IPS-NIHi7 (cell line): ENCODE data around the gene NSA2.
"Not testable (repeated sequence)": the region's sequence is repeated elsewhere in the genome, so short reads cannot be mapped to it uniquely, and the experiment has no call there.

Experiments
- DNase-seq: peaks from one replicate; pipeline ENCODE4 v3.0.0; 2012; ENCODE audit warnings: mixed read lengths; ENCODE audit errors: extremely low spot score

Gene NSA2

DNA sequence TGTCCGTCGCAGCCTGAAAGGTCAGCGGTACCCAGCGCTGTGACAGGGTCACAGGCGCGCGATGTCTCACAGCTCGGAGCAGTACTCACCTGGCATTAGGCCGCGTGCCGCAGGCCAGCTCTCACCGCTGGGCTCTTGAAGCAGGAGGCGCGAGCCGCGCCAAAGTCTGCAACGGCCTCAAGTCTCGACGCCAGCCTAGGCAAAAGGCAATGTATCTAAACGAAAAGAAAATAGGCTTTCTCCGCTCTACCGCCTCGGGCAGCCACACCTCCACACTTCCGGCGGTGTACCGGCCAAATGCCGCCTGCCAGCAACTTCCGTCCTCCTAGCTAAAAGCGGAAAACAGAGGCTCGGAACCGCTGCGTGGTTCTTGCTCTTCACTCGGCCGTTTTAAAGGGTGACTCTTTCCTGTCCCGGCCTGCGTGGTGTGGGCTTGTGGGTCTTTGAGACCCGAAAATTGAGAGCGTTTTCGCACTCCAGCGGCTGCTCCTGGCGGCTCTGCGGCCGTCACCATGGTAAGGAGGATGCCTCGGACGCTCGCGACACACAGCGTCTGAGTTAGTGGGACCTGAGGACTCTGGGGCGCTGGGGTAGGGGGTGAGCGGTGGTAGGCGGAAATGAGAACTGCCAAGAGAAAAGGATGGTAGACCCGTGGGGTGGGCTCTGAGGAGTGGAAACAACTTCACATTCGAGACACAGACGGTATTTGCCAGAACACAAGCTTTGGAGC, at the start of gene NSA2, which contains the start of gene GFM2:
NSA2 (plus strand) TSS at position 401 of the 730 bp plus-strand sequence; CDS start at position 513, 112 bp downstream.
GFM2 (minus strand) TSS at position 269 of the 730 bp plus-strand sequence. CDS start 3,375 bp downstream, outside the sequence.
- DNase-seq: peak; percentile 85

DNA sequence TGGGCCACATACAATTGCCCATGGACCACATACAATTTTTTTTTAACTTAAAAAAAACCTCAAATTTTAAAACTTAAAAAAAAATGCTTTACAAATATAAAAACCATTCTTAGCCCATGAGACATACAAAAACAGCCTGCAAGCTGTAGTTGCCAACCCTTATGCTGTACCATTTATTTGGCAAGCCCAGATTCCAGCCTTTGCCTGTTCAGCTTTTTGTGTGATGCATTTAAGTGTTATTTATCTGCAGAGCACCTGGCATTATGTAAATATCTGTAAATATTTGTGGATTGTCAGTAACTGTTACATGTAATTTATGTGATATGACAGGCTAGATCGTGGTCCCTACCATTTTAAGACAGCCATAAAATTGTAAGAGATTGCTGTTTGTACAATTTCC, 49.5 kb upstream of the NSA2 start:
- no peak for DNase-seq

DNA sequence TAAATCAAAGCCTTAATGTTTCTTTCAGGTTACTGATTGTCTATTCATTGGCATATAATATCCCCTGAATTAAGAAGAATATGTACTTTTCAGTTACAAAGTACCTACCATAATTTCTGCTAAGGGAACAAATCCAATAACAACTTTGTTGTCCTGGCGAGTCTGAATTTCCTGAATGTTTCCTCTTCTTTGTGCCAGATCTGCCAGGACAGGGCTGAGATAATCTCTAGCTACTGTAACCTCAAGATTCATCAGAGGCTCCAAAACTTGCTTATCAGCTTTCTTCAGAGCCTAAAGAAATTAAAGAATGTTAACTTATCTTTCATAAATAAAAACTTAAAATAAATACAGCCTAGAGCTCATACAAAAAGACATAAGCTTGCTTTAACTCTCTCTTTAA, 44.8 kb upstream of the NSA2 start:
- no peak for DNase-seq

DNA sequence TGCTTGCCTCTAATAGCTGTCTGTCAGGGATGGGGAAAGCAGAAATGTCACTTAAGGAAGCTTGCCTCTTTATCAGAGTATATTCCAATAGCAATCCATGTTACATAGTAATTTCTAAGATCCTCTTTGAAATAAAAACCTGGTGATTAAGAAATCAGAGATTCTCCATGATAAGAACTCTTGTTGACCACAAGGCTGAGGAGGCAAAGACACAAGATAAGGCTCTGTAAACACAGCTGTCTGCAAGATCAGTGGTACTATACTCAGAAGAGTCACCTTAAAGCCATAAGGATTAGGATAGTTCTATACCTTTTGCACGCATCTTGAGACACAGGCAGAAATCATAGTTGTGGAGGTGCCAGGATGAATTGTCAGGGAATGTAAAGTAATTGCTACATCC, 41.7 kb upstream of the NSA2 start:
- DNase-seq: no peak

GRCh38 chr5:74736759-74737158, 30.3 kb upstream of the NSA2 start:
- no peak for DNase-seq

- no peak for DNase-seq
Observed at GRCh38 chr5:74738406-74738805, 28.6 kb upstream of the NSA2 start.

GRCh38 chr5:74748742-74749141, 18.3 kb upstream of the NSA2 start:
- DNase-seq: not testable (repeated sequence)

- DNase-seq: no peak
Observed at GRCh38 chr5:74761241-74761640, 5.8 kb upstream of the NSA2 start.

DNA sequence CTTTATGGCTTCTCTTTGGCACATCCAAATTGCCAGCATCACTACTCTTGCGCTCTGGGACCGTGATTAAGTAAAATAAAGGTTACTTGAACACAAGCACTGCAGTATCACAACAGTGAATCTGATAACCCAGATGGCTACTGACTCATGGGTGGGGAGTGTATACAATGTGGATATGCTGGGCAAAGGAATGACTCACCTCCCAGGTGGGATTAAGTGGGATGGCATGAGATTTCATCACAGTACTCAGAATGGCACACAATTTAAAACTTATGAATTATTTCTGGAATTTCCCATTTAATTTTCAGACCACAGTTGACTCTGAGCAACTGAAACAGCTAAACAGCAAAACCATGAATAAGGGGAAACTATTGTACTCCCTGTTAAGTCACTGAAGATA, 4.5 kb upstream of the NSA2 start:
- DNase-seq: no peak

GRCh38 chr5:74763504-74763903, 3.5 kb upstream of the NSA2 start:
- DNase-seq: no peak

GRCh38 chr5:74765201-74765600, 1.8 kb upstream of the NSA2 start:
- DNase-seq: no peak

- no peak for DNase-seq
Observed at GRCh38 chr5:74765929-74766328, 1.1 kb upstream of the NSA2 start.

DNA sequence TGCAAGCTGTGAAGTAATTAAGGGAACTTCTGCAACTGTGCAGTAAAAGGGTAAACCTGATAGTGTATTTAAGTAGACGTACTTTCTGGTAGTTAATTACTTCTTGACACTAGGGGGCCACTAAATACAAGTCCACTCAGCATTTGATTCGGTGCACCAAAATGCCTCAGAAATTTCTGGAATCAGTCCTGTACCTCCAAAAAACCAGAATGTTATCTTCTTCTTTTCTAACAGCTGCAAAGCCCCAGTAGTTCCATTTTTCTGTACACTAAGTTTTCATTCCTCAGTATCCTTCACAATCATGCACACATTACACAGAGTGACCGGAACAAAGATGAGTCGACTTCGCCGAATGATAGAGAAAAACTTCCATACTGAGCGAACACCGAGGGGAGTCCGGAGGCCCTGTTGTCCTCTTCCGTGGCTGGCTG, 616 bp upstream of the NSA2 start:
- DNase-seq: peak; percentile 26

GRCh38 chr5:74767579-74767913, 497 bp downstream of the NSA2 start:
- peak; percentile 15 for DNase-seq

DNA sequence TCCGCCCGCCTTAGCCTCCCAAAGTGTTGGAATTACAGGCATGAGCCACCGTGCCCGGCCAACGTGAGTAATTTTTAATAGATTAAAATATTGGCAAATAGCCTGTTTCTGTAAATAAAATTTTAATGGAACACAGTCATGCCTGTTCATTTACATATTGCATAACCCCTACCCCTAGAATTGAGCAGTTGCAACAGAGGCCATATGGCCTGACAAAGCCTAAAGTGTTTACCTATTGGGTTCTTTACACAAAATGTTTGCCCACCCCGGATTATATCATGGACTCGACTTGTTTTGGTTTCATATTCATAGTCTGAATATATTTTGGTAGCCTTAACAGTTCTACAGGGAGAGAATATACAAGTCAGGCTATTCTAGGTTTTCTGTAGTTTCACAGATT, 5.3 kb downstream of the NSA2 start:
- DNase-seq: no peak

GRCh38 chr5:74778609-74779008, 11.6 kb downstream of the NSA2 start:
- no peak for DNase-seq

DNA sequence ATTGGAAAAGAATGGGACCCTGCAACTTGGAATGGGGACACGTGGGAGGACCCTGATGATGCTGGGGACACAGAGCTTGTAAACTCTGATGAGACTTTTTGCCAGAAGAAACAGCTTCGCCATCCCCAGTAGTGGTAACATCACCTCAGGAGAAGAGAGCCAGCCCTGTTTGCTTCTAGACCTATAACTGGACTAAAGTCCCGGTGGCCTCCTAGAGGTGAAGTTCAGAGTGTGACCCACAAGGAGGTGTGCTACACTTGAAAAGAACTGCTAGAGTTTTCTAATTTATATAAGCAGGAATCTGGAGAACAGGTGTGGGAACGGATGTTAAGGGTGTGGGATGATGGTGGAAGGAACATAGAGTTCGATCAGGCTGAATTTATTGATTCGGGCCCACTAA, 19.8 kb downstream of the NSA2 start:
- DNase-seq: no peak

DNA sequence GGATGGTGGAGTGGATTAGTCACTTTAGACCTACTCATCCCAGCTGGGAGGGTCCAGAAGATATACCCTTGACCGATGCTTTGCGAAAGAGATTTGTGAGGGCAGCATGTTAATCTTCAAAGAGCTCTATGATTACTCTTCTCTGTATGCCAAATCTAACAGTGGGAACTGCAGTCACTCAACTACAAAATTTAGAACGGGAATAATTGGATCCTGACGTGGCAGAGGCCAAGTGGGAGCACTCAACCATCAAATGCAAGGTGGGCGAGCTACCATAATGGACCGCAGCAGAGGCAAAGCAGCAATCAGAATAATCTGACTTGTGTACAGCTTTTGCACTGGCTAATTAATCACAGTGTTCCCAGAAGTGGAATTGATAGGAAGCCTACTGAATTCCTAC, 20.4 kb downstream of the NSA2 start:
- DNase-seq: no peak

- not testable (repeated sequence) for DNase-seq
Observed at GRCh38 chr5:74791669-74792068, 24.6 kb downstream of the NSA2 start.

- no peak for DNase-seq
Observed at GRCh38 chr5:74798977-74799911, 32.2 kb downstream of the NSA2 start.

DNA sequence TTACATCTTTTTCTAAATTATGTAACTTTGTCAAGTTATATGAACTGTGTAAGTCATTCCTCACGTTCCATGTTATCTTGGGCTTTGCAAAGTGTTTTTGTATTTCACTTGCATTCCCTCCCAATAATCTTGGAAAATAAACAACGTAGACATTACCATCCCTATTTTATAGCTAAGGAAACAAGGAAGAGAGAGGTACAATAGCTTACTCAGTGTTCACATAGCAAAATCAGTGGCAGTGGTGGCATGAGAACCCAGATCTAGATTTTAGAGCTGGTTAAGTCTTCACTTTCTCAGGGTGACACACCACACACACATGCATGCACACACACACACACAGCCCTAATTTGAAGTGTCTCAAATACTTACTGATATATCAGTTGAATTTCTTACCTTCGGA, 34.1 kb downstream of the NSA2 start:
- DNase-seq: no peak

DNA sequence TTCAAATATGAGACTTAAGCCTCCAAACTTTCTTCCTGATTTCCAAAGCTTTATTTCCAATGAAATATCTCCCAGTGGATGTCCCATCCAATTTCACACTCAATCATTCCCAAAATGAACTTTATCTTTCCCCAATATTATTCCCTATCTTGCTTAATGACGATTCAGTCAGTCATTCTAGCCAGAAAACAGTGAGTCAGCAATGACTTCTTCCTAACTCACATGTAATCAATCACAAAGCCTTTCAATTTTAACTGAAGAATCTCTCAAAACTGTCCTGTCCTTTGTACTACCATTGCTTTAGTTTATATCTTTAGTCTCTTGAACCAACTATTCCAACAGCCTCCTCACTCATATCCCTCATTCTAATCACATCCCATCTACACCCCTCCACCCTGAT, 34.9 kb downstream of the NSA2 start:
- DNase-seq: no peak

GRCh38 chr5:74810915-74811314, 43.9 kb downstream of the NSA2 start:
- DNase-seq: no peak
